Measurements from ENCODE around the gene C17orf114.

Gene C17orf114

GRCh38 chr17:4815043-4815675 is 13.0 kb upstream of the C17orf114 start:
- no peak for DNase-seq
- H3K36me3 ChIP-seq: peaks cover 0 to 73% (median 36%) of the 10 kb centered on the region in 9 donors
- no peak overlapping the region for H3K27ac ChIP-seq
- 87 to 91% (median 89%) methylated on average over 7 of the region's 7 CpGs for WGBS, 4 donors
- no peak overlapping the region for H3K4me3 ChIP-seq
- intact Hi-C loops (cut with DNase I): no loop called here
- H3K4me1 ChIP-seq: peaks cover 0 to 8% (median 0%) of the 10 kb centered on the region in 12 donors
- no peaks in the 10 kb centered on the region for H3K27me3 ChIP-seq
- no peaks in the 10 kb centered on the region for H3K9me3 ChIP-seq
- ATAC-seq: no peak
- TF ChIP-seq POLR2A (IDR thresholded peaks at IDR 0.05): no peak
- TF ChIP-seq, protein P1, sequence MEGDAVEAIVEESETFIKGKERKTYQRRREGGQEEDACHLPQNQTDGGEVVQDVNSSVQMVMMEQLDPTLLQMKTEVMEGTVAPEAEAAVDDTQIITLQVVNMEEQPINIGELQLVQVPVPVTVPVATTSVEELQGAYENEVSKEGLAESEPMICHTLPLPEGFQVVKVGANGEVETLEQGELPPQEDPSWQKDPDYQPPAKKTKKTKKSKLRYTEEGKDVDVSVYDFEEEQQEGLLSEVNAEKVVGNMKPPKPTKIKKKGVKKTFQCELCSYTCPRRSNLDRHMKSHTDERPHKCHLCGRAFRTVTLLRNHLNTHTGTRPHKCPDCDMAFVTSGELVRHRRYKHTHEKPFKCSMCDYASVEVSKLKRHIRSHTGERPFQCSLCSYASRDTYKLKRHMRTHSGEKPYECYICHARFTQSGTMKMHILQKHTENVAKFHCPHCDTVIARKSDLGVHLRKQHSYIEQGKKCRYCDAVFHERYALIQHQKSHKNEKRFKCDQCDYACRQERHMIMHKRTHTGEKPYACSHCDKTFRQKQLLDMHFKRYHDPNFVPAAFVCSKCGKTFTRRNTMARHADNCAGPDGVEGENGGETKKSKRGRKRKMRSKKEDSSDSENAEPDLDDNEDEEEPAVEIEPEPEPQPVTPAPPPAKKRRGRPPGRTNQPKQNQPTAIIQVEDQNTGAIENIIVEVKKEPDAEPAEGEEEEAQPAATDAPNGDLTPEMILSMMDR (IDR thresholded peaks at IDR 0.05): no peak

GRCh38 chr17:4812690-4813089 is 10.6 kb upstream of the C17orf114 start:
- H3K36me3 ChIP-seq: peaks cover 0 to 61% (median 35%) of the 10 kb centered on the region in 9 donors
- peaks cover 5 to 23% (median 11%) of the 10 kb centered on the region in 12 donors for H3K4me1 ChIP-seq
- peak; percentile 69 to 81 (median 74) for ATAC-seq
- H3K9me3 ChIP-seq: no peaks in the 10 kb centered on the region
- DNase-seq: peak in 1 of 5 donors; percentile 29
- peak overlapping the region in 9 of 12 donors; percentile 16 to 63 (median 38) for H3K27ac ChIP-seq
- TF ChIP-seq, protein P1 (IDR thresholded peaks at IDR 0.05): no peak
- TF ChIP-seq POLR2A (IDR thresholded peaks at IDR 0.05): no peak
- no peaks in the 10 kb centered on the region for H3K27me3 ChIP-seq
- no peak overlapping the region for H3K4me3 ChIP-seq
- intact Hi-C loops (cut with DNase I): no loop called here
- WGBS, 4 donors: 62 to 75% (median 69%) methylated on average over 7 of the region's 7 CpGs

GRCh38 chr17:4811471-4811870 is 9.3 kb upstream of the C17orf114 start:
- Histone ChIP-seq H3K27me3 (no peaks in the 10 kb centered on the region), H3K4me3 (no peak overlapping the region), H3K36me3 (peaks cover 0 to 50% (median 25%) of the 10 kb centered on the region in 9 donors), H3K4me1 (peaks cover 6 to 27% (median 13%) of the 10 kb centered on the region in 12 donors), H3K9me3 (no peaks in the 10 kb centered on the region), H3K27ac (no peak overlapping the region)
- DNase-seq (no peak), ATAC-seq (no peak)
- WGBS, 4 donors: 88 to 96% (median 92%) methylated on average over 12 of the region's 12 CpGs
- intact Hi-C loops (cut with DNase I): no loop called here
- TF ChIP-seq POLR2A (IDR thresholded peaks at IDR 0.05): no peak
- TF ChIP-seq, protein P1 (IDR thresholded peaks at IDR 0.05): no peak

GRCh38 chr17:4810696-4811290 is 8.7 kb upstream of the C17orf114 start:
- TF ChIP-seq, protein P1 (IDR thresholded peaks at IDR 0.05): no peak
- no peak for TF ChIP-seq POLR2A (IDR thresholded peaks at IDR 0.05)
- peaks cover 0 to 43% (median 18%) of the 10 kb centered on the region in 9 donors for H3K36me3 ChIP-seq
- H3K27me3 ChIP-seq: no peaks in the 10 kb centered on the region
- no peak overlapping the region for H3K27ac ChIP-seq
- no peak overlapping the region for H3K4me3 ChIP-seq
- ATAC-seq (no peak), DNase-seq (peak in 2 of 5 donors; percentile 39 to 66)
- H3K9me3 ChIP-seq: no peaks in the 10 kb centered on the region
- H3K4me1 ChIP-seq: peaks cover 6 to 32% (median 16%) of the 10 kb centered on the region in 12 donors
- 48 to 56% (median 53%) methylated on average over 13 of the region's 13 CpGs for WGBS, 4 donors
- intact Hi-C loops (cut with DNase I): no loop called here

Measured in heart left ventricle (tissue), 16 donors.